Astrocyte (in vitro differentiated cells and primary cell): ENCODE measurements around the gene DPH1. TPM values are rescaled to one million over a fixed set of nuclear protein-coding genes. Genes with fewer than 3 reads are reported as not detected.

Source experiments
- microRNA-seq: library from miRNA; unstranded; fragments of <30 nt; microRNA quantifications from one replicate; pipeline ENCODE4 v1.2.0, GENCODE V29; 2020
- total RNA-seq: library from RNA; stranded (reverse); gene quantifications from 2 replicates; pipeline ENCODE4 v1.2.1, GENCODE V29; 2021

DPH1 gene
- total RNA-seq, 1 donor from 2014 or later = 25.8 TPM

Small RNAs within 50 kb of the gene (microRNA-seq; reads per million reads assigned to microRNA genes)
- gene MIR132 (1,227 reads per million, percentile 83 among the genes with 10 or more reads in this experiment), gene MIR212 (58.0 reads per million, percentile 60 among the genes with 10 or more reads in this experiment)

Other genes with a start within 250 kb of the DPH1 start
- gene SMYD4, start 200.3 kb upstream of the DPH1 start, total RNA-seq = 8.6 and 10.7 TPM in 2 replicates
- gene RPA1, start 200.1 kb upstream of the DPH1 start, total RNA-seq = 62.6 and 68.8 TPM in 2 replicates
- 0.65 and 0.77 TPM in 2 replicates for gene RTN4RL1, start 4.8 kb upstream of the DPH1 start, total RNA-seq
- gene OVCA2, start 11.9 kb downstream of the DPH1 start, total RNA-seq = 32.8 and 36.8 TPM in 2 replicates
- 9.0 and 14.5 TPM in 2 replicates for gene HIC1, start 24.9 kb downstream of the DPH1 start, total RNA-seq